GM19463 (cell line): ENCODE measurements around the gene BCL2L11.
A peak's percentile ranks its signal among the peaks of the same experiment; 100 is the strongest.

Experiments
- ATAC-seq: cut with Tn5 transposase; IDR thresholded peaks from one replicate; pipeline ENCODE4 v1.9.1; 2021; ENCODE audit warnings: mild to moderate bottlenecking, moderate library complexity; ENCODE audit not compliant: unreplicated experiment

BCL2L11 gene

GRCh38 chr2:111142101-111142500 is 21.4 kb downstream of the BCL2L11 start:
- no peak for ATAC-seq

- ATAC-seq, result no peak
Measured at GRCh38 chr2:111143107-111143842, 22.6 kb downstream of the BCL2L11 start.

- no peak for ATAC-seq
Measured at GRCh38 chr2:111143843-111144198, 23.1 kb downstream of the BCL2L11 start.

GRCh38 chr2:111145103-111145760 is 24.5 kb downstream of the BCL2L11 start:
- no peak for ATAC-seq

GRCh38 chr2:111145951-111146350 is 25.2 kb downstream of the BCL2L11 start:
- ATAC-seq, result no peak

- ATAC-seq, result no peak
Measured at GRCh38 chr2:111148225-111148873, 27.6 kb downstream of the BCL2L11 start.

- ATAC-seq, result no peak
Measured at GRCh38 chr2:111148925-111149324, 28.2 kb downstream of the BCL2L11 start.

GRCh38 chr2:111149882-111150455 is 29.3 kb downstream of the BCL2L11 start:
- ATAC-seq, result no peak

- ATAC-seq, result no peak
Measured at GRCh38 chr2:111154758-111155157, 34.0 kb downstream of the BCL2L11 start.

- ATAC-seq, result no peak
Measured at GRCh38 chr2:111155610-111156009, 34.9 kb downstream of the BCL2L11 start.

GRCh38 chr2:111156529-111156928 is 35.8 kb downstream of the BCL2L11 start:
- ATAC-seq, result no peak

GRCh38 chr2:111157071-111157661 is 36.5 kb downstream of the BCL2L11 start:
- ATAC-seq, result peak; percentile 53

GRCh38 chr2:111157798-111158197 is 37.1 kb downstream of the BCL2L11 start:
- ATAC-seq, result peak; percentile 66

- ATAC-seq, result no peak
Measured at GRCh38 chr2:111159641-111160040, 38.9 kb downstream of the BCL2L11 start.

GRCh38 chr2:111160758-111161157 is 40.0 kb downstream of the BCL2L11 start:
- ATAC-seq, result no peak

GRCh38 chr2:111161971-111162370 is 41.3 kb downstream of the BCL2L11 start:
- no peak for ATAC-seq

- no peak for ATAC-seq
Measured at GRCh38 chr2:111162718-111163331, 42.1 kb downstream of the BCL2L11 start.

- no peak for ATAC-seq
Measured at GRCh38 chr2:111164078-111164477, 43.4 kb downstream of the BCL2L11 start.

GRCh38 chr2:111165084-111165483 is 44.4 kb downstream of the BCL2L11 start:
- no peak for ATAC-seq

- no peak for ATAC-seq
Measured at GRCh38 chr2:111166115-111166514, 45.4 kb downstream of the BCL2L11 start.
